ENCODE data around the gene AIPL1.
A peak's percentile ranks its signal among the peaks of the same experiment; 100 is the strongest.

Gene AIPL1

GRCh38 chr17:6429266-6429665 lies 5.7 kb downstream of the AIPL1 start:
- H3K4me3 Mint-ChIP-seq, result no peak overlapping the region
- ATAC-seq (replicated peaks) (no peak), DNase-seq (no peak)
- peaks cover 0 to 5% of the 10 kb centered on the region in 2 donors for H3K27me3 Mint-ChIP-seq
- peaks cover 10% of the 10 kb centered on the region for H3K36me3 Mint-ChIP-seq (ENCODE audit: insufficient read depth)
- H3K9me3 Mint-ChIP-seq, result no peaks in the 10 kb centered on the region
- H3K27ac Mint-ChIP-seq, result no peak overlapping the region
- peaks cover 10 to 12% of the 10 kb centered on the region in 2 donors for H3K4me1 Mint-ChIP-seq (ENCODE audit: low read depth in 2 of 2)

- Mint-ChIP-seq H3K4me1 (ENCODE audit: low read depth in 2 of 2) (peaks cover 10 to 12% of the 10 kb centered on the region in 2 donors), H3K27ac (no peak overlapping the region), H3K36me3 (ENCODE audit: insufficient read depth) (peaks cover 10% of the 10 kb centered on the region), H3K27me3 (peaks cover 0 to 14% of the 10 kb centered on the region in 2 donors), H3K4me3 (no peak overlapping the region), H3K9me3 (no peaks in the 10 kb centered on the region)
- ATAC-seq (replicated peaks), result no peak
- DNase-seq, result no peak
Observed at GRCh38 chr17:6428207-6428965, 6.5 kb downstream of the AIPL1 start.

- H3K9me3 Mint-ChIP-seq, result no peaks in the 10 kb centered on the region
- peaks cover 10 to 12% of the 10 kb centered on the region in 2 donors for H3K4me1 Mint-ChIP-seq (ENCODE audit: low read depth in 2 of 2)
- H3K27me3 Mint-ChIP-seq, result peaks cover 6 to 24% of the 10 kb centered on the region in 2 donors
- ATAC-seq (replicated peaks) (peak; percentile 96), DNase-seq (peak; percentile 28 to 32 (median 32))
- H3K27ac Mint-ChIP-seq, result peak overlapping the region in 1 of 2 donors; percentile 89
- peak overlapping the region; percentile 70 for H3K4me3 Mint-ChIP-seq
- peaks cover 10% of the 10 kb centered on the region for H3K36me3 Mint-ChIP-seq (ENCODE audit: insufficient read depth)
Observed at GRCh38 chr17:6427279-6427781, 7.6 kb downstream of the AIPL1 start.

- H3K4me1 Mint-ChIP-seq (ENCODE audit: low read depth in 2 of 2), result peaks cover 11 to 16% of the 10 kb centered on the region in 2 donors
Observed at GRCh38 chr17:6426356-6427101, 8.4 kb downstream of the AIPL1 start.

GRCh38 chr17:6425407-6425806 lies 9.5 kb downstream of the AIPL1 start:
- H3K27ac Mint-ChIP-seq, result no peak overlapping the region
- peaks cover 10% of the 10 kb centered on the region for H3K36me3 Mint-ChIP-seq (ENCODE audit: insufficient read depth)
- no peaks in the 10 kb centered on the region for H3K9me3 Mint-ChIP-seq
- DNase-seq, result no peak
- H3K27me3 Mint-ChIP-seq, result peaks cover 13 to 35% of the 10 kb centered on the region in 2 donors
- H3K4me1 Mint-ChIP-seq (ENCODE audit: low read depth in 2 of 2), result peaks cover 13 to 17% of the 10 kb centered on the region in 2 donors
- no peak for ATAC-seq (replicated peaks)
- no peak overlapping the region for H3K4me3 Mint-ChIP-seq

More at GRCh38 chr17:6426356-6427101, 8.4 kb downstream of the AIPL1 start:
- Mint-ChIP-seq H3K9me3 (no peaks in the 10 kb centered on the region), H3K27ac (peak overlapping the region in 1 of 2 donors; percentile 89), H3K36me3 (ENCODE audit: insufficient read depth) (peaks cover 10% of the 10 kb centered on the region), H3K27me3 (peaks cover 11 to 25% of the 10 kb centered on the region in 2 donors), H3K4me3 (peak overlapping the region; percentile 70)
- DNase-seq (no peak), ATAC-seq (replicated peaks) (no peak)

- Mint-ChIP-seq H3K36me3 (ENCODE audit: insufficient read depth) (peaks cover 10% of the 10 kb centered on the region), H3K27ac (no peak overlapping the region), H3K4me3 (no peak overlapping the region), H3K27me3 (peaks cover 13 to 48% of the 10 kb centered on the region in 2 donors), H3K4me1 (ENCODE audit: low read depth in 2 of 2) (peaks cover 13 to 17% of the 10 kb centered on the region in 2 donors), H3K9me3 (no peaks in the 10 kb centered on the region)
- DNase-seq (no peak), ATAC-seq (replicated peaks) (no peak)
Observed at GRCh38 chr17:6423931-6424330, 11.0 kb downstream of the AIPL1 start.

GRCh38 chr17:6422654-6423241 lies 12.2 kb downstream of the AIPL1 start:
- ATAC-seq (replicated peaks) (no peak), DNase-seq (no peak)
- H3K27ac Mint-ChIP-seq, result no peak overlapping the region
- H3K4me1 Mint-ChIP-seq (ENCODE audit: low read depth in 2 of 2), result peaks cover 12 to 14% of the 10 kb centered on the region in 2 donors
- H3K27me3 Mint-ChIP-seq, result peaks cover 13 to 54% of the 10 kb centered on the region in 2 donors
- peaks cover 10% of the 10 kb centered on the region for H3K36me3 Mint-ChIP-seq (ENCODE audit: insufficient read depth)
- H3K9me3 Mint-ChIP-seq, result no peaks in the 10 kb centered on the region
- H3K4me3 Mint-ChIP-seq, result no peak overlapping the region

GRCh38 chr17:6421700-6422604 lies 13.0 kb downstream of the AIPL1 start:
- DNase-seq, result peak; percentile 57 to 62 (median 58)
- Mint-ChIP-seq H3K4me3 (no peak overlapping the region), H3K9me3 (no peaks in the 10 kb centered on the region), H3K27me3 (peaks cover 13 to 62% of the 10 kb centered on the region in 2 donors), H3K36me3 (ENCODE audit: insufficient read depth) (peaks cover 2% of the 10 kb centered on the region), H3K4me1 (ENCODE audit: low read depth in 2 of 2) (peaks cover 4 to 6% of the 10 kb centered on the region in 2 donors), H3K27ac (no peak overlapping the region)
- peak; percentile 75 for ATAC-seq (replicated peaks)

GRCh38 chr17:6420173-6420641 lies 14.7 kb downstream of the AIPL1 start:
- peaks cover 19 to 76% of the 10 kb centered on the region in 2 donors for H3K27me3 Mint-ChIP-seq
- no peaks in the 10 kb centered on the region for H3K9me3 Mint-ChIP-seq
- H3K36me3 Mint-ChIP-seq (ENCODE audit: insufficient read depth), result no peaks in the 10 kb centered on the region
- H3K4me1 Mint-ChIP-seq (ENCODE audit: low read depth in 2 of 2), result peaks cover 3 to 4% of the 10 kb centered on the region in 2 donors
- DNase-seq (no peak), ATAC-seq (replicated peaks) (peak; percentile 17)
- no peak overlapping the region for H3K27ac Mint-ChIP-seq
- H3K4me3 Mint-ChIP-seq, result no peak overlapping the region

GRCh38 chr17:6415616-6416015 lies 19.3 kb downstream of the AIPL1 start:
- Mint-ChIP-seq H3K27ac (no peak overlapping the region), H3K9me3 (no peaks in the 10 kb centered on the region), H3K4me3 (no peak overlapping the region), H3K27me3 (peaks cover 31 to 61% of the 10 kb centered on the region in 2 donors), H3K36me3 (ENCODE audit: insufficient read depth) (no peaks in the 10 kb centered on the region), H3K4me1 (ENCODE audit: low read depth in 2 of 2) (peaks cover 0 to 5% of the 10 kb centered on the region in 2 donors)
- ATAC-seq (replicated peaks) (no peak), DNase-seq (no peak)

GRCh38 chr17:6413065-6413464 lies 21.9 kb downstream of the AIPL1 start:
- H3K9me3 Mint-ChIP-seq, result no peaks in the 10 kb centered on the region
- no peak for DNase-seq
- ATAC-seq (replicated peaks), result no peak
- no peak overlapping the region for H3K4me3 Mint-ChIP-seq
- H3K4me1 Mint-ChIP-seq (ENCODE audit: low read depth in 2 of 2), result peaks cover 0 to 5% of the 10 kb centered on the region in 2 donors
- H3K27me3 Mint-ChIP-seq, result peaks cover 45 to 51% of the 10 kb centered on the region in 2 donors
- no peaks in the 10 kb centered on the region for H3K36me3 Mint-ChIP-seq (ENCODE audit: insufficient read depth)
- H3K27ac Mint-ChIP-seq, result no peak overlapping the region

- Mint-ChIP-seq H3K4me3 (no peak overlapping the region), H3K4me1 (ENCODE audit: low read depth in 2 of 2) (peaks cover 0 to 5% of the 10 kb centered on the region in 2 donors), H3K36me3 (ENCODE audit: insufficient read depth) (no peaks in the 10 kb centered on the region), H3K9me3 (no peaks in the 10 kb centered on the region), H3K27ac (no peak overlapping the region), H3K27me3 (peaks cover 52 to 63% of the 10 kb centered on the region in 2 donors)
- no peak for DNase-seq
- no peak for ATAC-seq (replicated peaks)
Observed at GRCh38 chr17:6408735-6409134, 26.2 kb downstream of the AIPL1 start.
